ENCODE data around the gene CCDC27.
"Not testable (repeated sequence)": the region's sequence is repeated elsewhere in the genome, so short reads cannot be mapped to it uniquely, and the experiment has no call there.

Gene CCDC27

GRCh38 chr1:3795453-3796214, 43.4 kb downstream of the CCDC27 start:
- peak overlapping the region; percentile 89 for H3K4me3 ChIP-seq (ENCODE audit: insufficient read length, low read depth)
- peaks cover 5% of the 10 kb centered on the region for H3K4me1 ChIP-seq (ENCODE audit: insufficient read depth, insufficient read length)
- no peaks in the 10 kb centered on the region for H3K9me3 ChIP-seq (ENCODE audit: insufficient read depth, low read length)
- peaks cover 6% of the 10 kb centered on the region for H3K27me3 ChIP-seq (ENCODE audit: insufficient read depth, insufficient read length)
- peaks cover 12% of the 10 kb centered on the region for H3K36me3 ChIP-seq (ENCODE audit: insufficient read depth, insufficient read length, low read length)
- DNase-seq (ENCODE audit: low read depth, low spot score): no peak
- TF ChIP-seq YY1 (IDR thresholded peaks at IDR 0.05; ENCODE audit: insufficient read depth, insufficient read length): no peak
- TF ChIP-seq ZNF274 (IDR thresholded peaks at IDR 0.05; ENCODE audit: low read depth, low read length): no peak
- no peak for TF ChIP-seq SUZ12 (IDR thresholded peaks at IDR 0.05; ENCODE audit: extremely low read depth, insufficient read depth, insufficient read length)
- H3K9ac ChIP-seq (ENCODE audit: insufficient read length, low read depth): peak overlapping the region; percentile 93

GRCh38 chr1:3796215-3797061, 44.2 kb downstream of the CCDC27 start, which contains the start of gene LRRC47:
TSS of gene LRRC47 (minus strand) at chr1:3796498. CDS start at chr1:3796476, 22 bp downstream.
- Histone ChIP-seq H3K9me3 (ENCODE audit: insufficient read depth, low read length) (no peaks in the 10 kb centered on the region), H3K4me1 (ENCODE audit: insufficient read depth, insufficient read length) (peaks cover 5% of the 10 kb centered on the region), H3K36me3 (ENCODE audit: insufficient read depth, insufficient read length, low read length) (peaks cover 10% of the 10 kb centered on the region), H3K9ac (ENCODE audit: insufficient read length, low read depth) (peak within 1 kb of the TSS; percentile 93), H3K27me3 (ENCODE audit: insufficient read depth, insufficient read length) (peaks cover 8% of the 10 kb centered on the region), H3K4me3 (ENCODE audit: insufficient read length, low read depth) (peak within 1 kb of the TSS; percentile 89)
- TF ChIP-seq YY1 (IDR thresholded peaks at IDR 0.05; ENCODE audit: insufficient read depth, insufficient read length): peak; percentile 61
- TF ChIP-seq ZNF274 (IDR thresholded peaks at IDR 0.05; ENCODE audit: low read depth, low read length): no peak
- DNase-seq (ENCODE audit: low read depth, low spot score): peak; percentile 70

- H3K9me3 ChIP-seq (ENCODE audit: insufficient read depth, low read length): no peaks in the 10 kb centered on the region
- H3K27me3 ChIP-seq (ENCODE audit: insufficient read depth, insufficient read length): peaks cover 8% of the 10 kb centered on the region
- TF ChIP-seq SUZ12 (IDR thresholded peaks at IDR 0.05; ENCODE audit: extremely low read depth, insufficient read depth, insufficient read length): no peak
- TF ChIP-seq ZNF274 (IDR thresholded peaks at IDR 0.05; ENCODE audit: low read depth, low read length): no peak
- no peak for TF ChIP-seq YY1 (IDR thresholded peaks at IDR 0.05; ENCODE audit: insufficient read depth, insufficient read length)
- no peak overlapping the region for H3K4me3 ChIP-seq (ENCODE audit: insufficient read length, low read depth)
- H3K4me1 ChIP-seq (ENCODE audit: insufficient read depth, insufficient read length): peaks cover 3% of the 10 kb centered on the region
- H3K36me3 ChIP-seq (ENCODE audit: insufficient read depth, insufficient read length, low read length): no peaks in the 10 kb centered on the region
- DNase-seq (ENCODE audit: low read depth, low spot score): no peak
- H3K9ac ChIP-seq (ENCODE audit: insufficient read length, low read depth): no peak overlapping the region
Measured at GRCh38 chr1:3799976-3800685, 47.9 kb downstream of the CCDC27 start.

GRCh38 chr1:3800795-3801194, 48.5 kb downstream of the CCDC27 start:
- not testable (repeated sequence) for H3K36me3 ChIP-seq (ENCODE audit: insufficient read depth, insufficient read length, low read length)

GRCh38 chr1:3803905-3804626, 51.8 kb downstream of the CCDC27 start:
- Histone ChIP-seq H3K27me3 (ENCODE audit: insufficient read depth, insufficient read length) (peaks cover 8% of the 10 kb centered on the region), H3K36me3 (ENCODE audit: insufficient read depth, insufficient read length, low read length) (no peaks in the 10 kb centered on the region), H3K9me3 (ENCODE audit: insufficient read depth, low read length) (peaks cover 15% of the 10 kb centered on the region), H3K4me1 (ENCODE audit: insufficient read depth, insufficient read length) (peaks cover 3% of the 10 kb centered on the region), H3K9ac (ENCODE audit: insufficient read length, low read depth) (no peak overlapping the region), H3K4me3 (ENCODE audit: insufficient read length, low read depth) (no peak overlapping the region)
- no peak for DNase-seq (ENCODE audit: low read depth, low spot score)
- TF ChIP-seq YY1 (IDR thresholded peaks at IDR 0.05; ENCODE audit: insufficient read depth, insufficient read length): no peak
- no peak for TF ChIP-seq SUZ12 (IDR thresholded peaks at IDR 0.05; ENCODE audit: extremely low read depth, insufficient read depth, insufficient read length)
- TF ChIP-seq ZNF274 (IDR thresholded peaks at IDR 0.05; ENCODE audit: low read depth, low read length): no peak

More at GRCh38 chr1:3800795-3801194, 48.5 kb downstream of the CCDC27 start:
- H3K4me3 ChIP-seq (ENCODE audit: insufficient read length, low read depth); H3K9ac ChIP-seq (ENCODE audit: insufficient read length, low read depth); H3K27me3 ChIP-seq (ENCODE audit: insufficient read depth, insufficient read length); H3K4me1 ChIP-seq (ENCODE audit: insufficient read depth, insufficient read length); H3K9me3 ChIP-seq (ENCODE audit: insufficient read depth, low read length); DNase-seq (ENCODE audit: low read depth, low spot score): not testable (repeated sequence)

- H3K36me3 ChIP-seq (ENCODE audit: insufficient read depth, insufficient read length, low read length); H3K27me3 ChIP-seq (ENCODE audit: insufficient read depth, insufficient read length); H3K9ac ChIP-seq (ENCODE audit: insufficient read length, low read depth); DNase-seq (ENCODE audit: low read depth, low spot score); H3K4me3 ChIP-seq (ENCODE audit: insufficient read length, low read depth); H3K4me1 ChIP-seq (ENCODE audit: insufficient read depth, insufficient read length): not testable (repeated sequence)
- H3K9me3 ChIP-seq (ENCODE audit: insufficient read depth, low read length): peaks cover 15% of the 10 kb centered on the region
Measured at GRCh38 chr1:3804627-3804944, 52.3 kb downstream of the CCDC27 start.

- peaks cover 15% of the 10 kb centered on the region for H3K9me3 ChIP-seq (ENCODE audit: insufficient read depth, low read length)
- no peak overlapping the region for H3K9ac ChIP-seq (ENCODE audit: insufficient read length, low read depth)
- no peaks in the 10 kb centered on the region for H3K36me3 ChIP-seq (ENCODE audit: insufficient read depth, insufficient read length, low read length)
- H3K27me3 ChIP-seq (ENCODE audit: insufficient read depth, insufficient read length): peaks cover 8% of the 10 kb centered on the region
- TF ChIP-seq YY1 (IDR thresholded peaks at IDR 0.05; ENCODE audit: insufficient read depth, insufficient read length) (no peak), SUZ12 (IDR thresholded peaks at IDR 0.05; ENCODE audit: extremely low read depth, insufficient read depth, insufficient read length) (no peak), ZNF274 (IDR thresholded peaks at IDR 0.05; ENCODE audit: low read depth, low read length) (no peak)
- H3K4me3 ChIP-seq (ENCODE audit: insufficient read length, low read depth): no peak overlapping the region
- H3K4me1 ChIP-seq (ENCODE audit: insufficient read depth, insufficient read length): peaks cover 3% of the 10 kb centered on the region
- no peak for DNase-seq (ENCODE audit: low read depth, low spot score)
Measured at GRCh38 chr1:3805038-3805437, 52.8 kb downstream of the CCDC27 start.

Data from NT2/D1 (cell line).